ENCODE measurements around the gene PRIMA1. TPM values are rescaled to one million over a fixed set of nuclear protein-coding genes. Genes with fewer than 3 reads are reported as not detected.

PRIMA1 gene
- total RNA-seq, 1 experiment from 2014 or later, result 2.3 TPM

DNA sequence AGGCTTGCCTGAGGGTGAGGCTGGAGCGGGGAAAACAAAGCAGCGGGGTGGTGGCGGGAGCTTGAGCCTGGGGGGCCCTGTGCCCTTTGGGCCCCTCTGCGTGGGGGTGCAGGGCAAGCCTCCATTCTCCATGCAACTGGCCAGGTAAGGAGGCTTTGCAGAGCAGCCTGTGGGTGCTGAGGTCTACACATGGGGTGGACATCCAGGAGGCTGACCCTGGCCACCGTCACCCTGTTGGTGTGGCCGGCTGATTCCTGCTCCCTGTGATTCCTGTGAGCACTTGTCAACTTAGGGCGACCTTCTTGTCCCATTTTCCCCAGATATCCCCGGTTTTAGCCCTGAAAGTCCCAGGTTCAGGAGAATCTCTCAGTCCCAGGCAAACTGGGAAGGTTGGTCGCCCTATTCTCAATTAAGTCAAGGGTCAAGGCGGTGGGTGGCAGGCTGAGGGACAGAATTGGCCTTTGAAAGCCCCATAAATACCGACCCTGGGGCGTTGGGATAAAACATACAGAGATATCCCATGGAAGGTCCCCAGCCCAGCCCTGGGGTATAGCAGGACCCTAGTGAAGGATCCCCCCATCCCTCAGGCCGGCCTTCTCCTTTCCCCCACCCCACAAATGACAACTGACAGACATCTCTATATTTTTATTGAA lies 70.5 kb downstream of the PRIMA1 start:
- Histone ChIP-seq H3K27ac (ENCODE audit: insufficient read length, low read depth, low read length) (no peak overlapping the region), H3K4ac (ENCODE audit: low read depth, low read length) (no peak overlapping the region), H3K79me2 (ENCODE audit: insufficient read depth, low read length) (no peaks in the 10 kb centered on the region), H4K91ac (ENCODE audit: insufficient read length, low read depth, low read length) (no peak overlapping the region), H4K5ac (ENCODE audit: insufficient read length, low read depth, low read length) (no peak overlapping the region), H4K20me1 (ENCODE audit: control insufficient read depth, insufficient read depth, insufficient read length) (no peaks in the 10 kb centered on the region), H2AK5ac (ENCODE audit: insufficient read length, low read length) (no peak overlapping the region), H2BK15ac (ENCODE audit: low read depth, low read length) (no peak overlapping the region), H3K27me3 (ENCODE audit: insufficient read depth, low read length) (no peaks in the 10 kb centered on the region), H3K4me1 (ENCODE audit: insufficient read depth, low read length) (no peaks in the 10 kb centered on the region), H2BK20ac (ENCODE audit: low read depth, low read length, poor library complexity, severe bottlenecking) (no peak overlapping the region), H4K8ac (replicated peaks; ENCODE audit: insufficient read length, low read depth, low read length) (no peak overlapping the region), H3K56ac (ENCODE audit: insufficient read length, low read depth, low read length) (no peak overlapping the region), H2BK120ac (ENCODE audit: low read depth, low read length, poor library complexity, severe bottlenecking) (no peak overlapping the region), H3K23ac (ENCODE audit: insufficient read length, low read depth, low read length) (no peak overlapping the region), H3K9me3 (ENCODE audit: control insufficient read depth, low read depth, low read length) (no peaks in the 10 kb centered on the region), H3T11ph (ENCODE audit: low read length) (no peak overlapping the region), H2AFZ (ENCODE audit: low read length) (no peak overlapping the region), H3K14ac (ENCODE audit: insufficient read depth, low read length) (no peak overlapping the region), H2BK12ac (ENCODE audit: insufficient read length, low read depth, low read length) (no peak overlapping the region), H3K23me2 (ENCODE audit: insufficient read length, low read depth, low read length, poor library complexity, severe bottlenecking) (no peaks in the 10 kb centered on the region), H2BK5ac (ENCODE audit: insufficient read length, low read length) (no peak overlapping the region), H3K79me1 (ENCODE audit: insufficient read depth, low read depth, low read length, poor library complexity, severe bottlenecking) (no peaks in the 10 kb centered on the region), H3K18ac (ENCODE audit: insufficient read length, low read depth, low read length) (no peak overlapping the region), H3K4me2 (ENCODE audit: insufficient read depth, insufficient read length, low read length) (no peak overlapping the region), H3K9ac (ENCODE audit: extremely low read depth, insufficient read length, low read length) (no peak overlapping the region)
- TF ChIP-seq, protein P1, sequence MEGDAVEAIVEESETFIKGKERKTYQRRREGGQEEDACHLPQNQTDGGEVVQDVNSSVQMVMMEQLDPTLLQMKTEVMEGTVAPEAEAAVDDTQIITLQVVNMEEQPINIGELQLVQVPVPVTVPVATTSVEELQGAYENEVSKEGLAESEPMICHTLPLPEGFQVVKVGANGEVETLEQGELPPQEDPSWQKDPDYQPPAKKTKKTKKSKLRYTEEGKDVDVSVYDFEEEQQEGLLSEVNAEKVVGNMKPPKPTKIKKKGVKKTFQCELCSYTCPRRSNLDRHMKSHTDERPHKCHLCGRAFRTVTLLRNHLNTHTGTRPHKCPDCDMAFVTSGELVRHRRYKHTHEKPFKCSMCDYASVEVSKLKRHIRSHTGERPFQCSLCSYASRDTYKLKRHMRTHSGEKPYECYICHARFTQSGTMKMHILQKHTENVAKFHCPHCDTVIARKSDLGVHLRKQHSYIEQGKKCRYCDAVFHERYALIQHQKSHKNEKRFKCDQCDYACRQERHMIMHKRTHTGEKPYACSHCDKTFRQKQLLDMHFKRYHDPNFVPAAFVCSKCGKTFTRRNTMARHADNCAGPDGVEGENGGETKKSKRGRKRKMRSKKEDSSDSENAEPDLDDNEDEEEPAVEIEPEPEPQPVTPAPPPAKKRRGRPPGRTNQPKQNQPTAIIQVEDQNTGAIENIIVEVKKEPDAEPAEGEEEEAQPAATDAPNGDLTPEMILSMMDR (conservative IDR thresholded peaks at IDR 0.05), result no peak
- peaks cover 0 to 3% of the 10 kb centered on the region in 2 experiments; a peak in 2 of 5 replicates for H3K9me3 Mint-ChIP-seq
- WGBS (ENCODE audit: extremely low coverage, insufficient read length, low lambda C conversion rate), result no CpG with 5 or more reads among the region's 13 CpGs
- H3K27ac Mint-ChIP-seq, result no peak overlapping the region; a peak in 1 of 7 replicates
- H3K27me3 Mint-ChIP-seq (ENCODE audit: low read depth), result peaks cover 1% of the 10 kb centered on the region
- peaks cover 13% of the 10 kb centered on the region in 2 experiments for H3K4me1 Mint-ChIP-seq
- no peaks in the 10 kb centered on the region; a peak in 3 of 7 replicates for H3K36me3 Mint-ChIP-seq (ENCODE audit: insufficient read depth in 1 of 3, low read depth in 3 of 3)
- DNase-seq, result no peak
- H3K4me3 Mint-ChIP-seq, result no peak overlapping the region

Data from H9 (cell line).